ENCODE measurements around the gene ING4. TPM values are rescaled to one million over a fixed set of nuclear protein-coding genes. Genes with fewer than 3 reads are reported as not detected.

Gene ING4
- total RNA-seq, 1 donor from 2014 or later, result 58.1 TPM

GRCh38 chr12:6607751-6608591 is 54.9 kb downstream of the ING4 start:
- H3K27me3 Mint-ChIP-seq, result no peaks in the 10 kb centered on the region
- no peak overlapping the region for H3K27ac Mint-ChIP-seq
- H3K4me1 Mint-ChIP-seq (ENCODE audit: unreplicated experiment), result peaks cover 31% of the 10 kb centered on the region
- no peak for DNase-seq (ENCODE audit: extremely low spot score, unreplicated experiment)
- H3K4me3 Mint-ChIP-seq, result no peak overlapping the region
- TF ChIP-seq, protein P1, sequence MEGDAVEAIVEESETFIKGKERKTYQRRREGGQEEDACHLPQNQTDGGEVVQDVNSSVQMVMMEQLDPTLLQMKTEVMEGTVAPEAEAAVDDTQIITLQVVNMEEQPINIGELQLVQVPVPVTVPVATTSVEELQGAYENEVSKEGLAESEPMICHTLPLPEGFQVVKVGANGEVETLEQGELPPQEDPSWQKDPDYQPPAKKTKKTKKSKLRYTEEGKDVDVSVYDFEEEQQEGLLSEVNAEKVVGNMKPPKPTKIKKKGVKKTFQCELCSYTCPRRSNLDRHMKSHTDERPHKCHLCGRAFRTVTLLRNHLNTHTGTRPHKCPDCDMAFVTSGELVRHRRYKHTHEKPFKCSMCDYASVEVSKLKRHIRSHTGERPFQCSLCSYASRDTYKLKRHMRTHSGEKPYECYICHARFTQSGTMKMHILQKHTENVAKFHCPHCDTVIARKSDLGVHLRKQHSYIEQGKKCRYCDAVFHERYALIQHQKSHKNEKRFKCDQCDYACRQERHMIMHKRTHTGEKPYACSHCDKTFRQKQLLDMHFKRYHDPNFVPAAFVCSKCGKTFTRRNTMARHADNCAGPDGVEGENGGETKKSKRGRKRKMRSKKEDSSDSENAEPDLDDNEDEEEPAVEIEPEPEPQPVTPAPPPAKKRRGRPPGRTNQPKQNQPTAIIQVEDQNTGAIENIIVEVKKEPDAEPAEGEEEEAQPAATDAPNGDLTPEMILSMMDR (conservative IDR thresholded peaks at IDR 0.05), result no peak
- no peaks in the 10 kb centered on the region for H3K9me3 Mint-ChIP-seq
- peaks cover 26% of the 10 kb centered on the region for H3K36me3 Mint-ChIP-seq

DNA sequence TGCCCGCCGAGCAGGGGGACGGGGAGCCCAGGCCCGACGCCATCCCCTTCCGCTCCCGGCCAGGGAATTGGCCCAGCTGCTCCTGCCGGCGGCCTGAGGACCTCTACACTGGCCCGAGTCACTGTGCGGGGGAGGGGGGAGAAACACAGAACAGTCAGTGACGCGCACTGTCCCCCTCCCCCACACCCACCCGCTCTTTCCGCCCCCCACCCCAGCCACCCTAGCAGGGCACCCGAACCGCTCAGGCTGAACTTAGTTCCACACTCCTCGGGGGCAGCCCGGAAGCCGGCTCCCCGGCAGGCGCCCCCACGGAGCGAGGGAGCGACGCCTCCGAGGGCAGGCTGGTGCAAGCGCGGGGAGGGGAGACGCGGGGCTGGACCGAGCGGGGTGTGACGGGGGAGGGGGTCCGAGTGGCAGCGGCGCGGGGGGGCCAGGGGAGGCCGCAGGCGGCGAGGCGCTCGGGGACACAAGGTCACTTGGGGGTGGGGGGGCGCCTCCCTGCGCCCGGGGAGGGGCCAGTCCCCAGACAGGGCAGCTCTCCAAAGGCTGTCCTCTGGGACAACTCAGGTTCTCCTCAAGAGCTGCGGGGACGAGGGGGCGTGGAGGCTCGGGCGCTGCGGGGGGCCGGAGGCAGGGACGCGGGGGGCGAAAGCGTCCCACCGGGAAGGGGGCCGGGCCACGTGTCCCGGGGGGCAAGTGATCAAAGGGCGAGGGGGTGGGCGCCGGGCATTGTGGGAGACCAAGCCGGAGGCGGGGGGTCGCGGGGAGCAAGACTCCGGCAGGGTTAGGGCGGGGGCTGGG is 56.4 kb downstream of the ING4 start:
- no peak overlapping the region for H3K4me3 Mint-ChIP-seq
- TF ChIP-seq, protein P1 (conservative IDR thresholded peaks at IDR 0.05), result no peak
- peak; percentile 71 for DNase-seq (ENCODE audit: extremely low spot score, unreplicated experiment)
- no peaks in the 10 kb centered on the region for H3K27me3 Mint-ChIP-seq
- peak overlapping the region; percentile 81 for H3K27ac Mint-ChIP-seq
- H3K9me3 Mint-ChIP-seq, result no peaks in the 10 kb centered on the region
- peaks cover 36% of the 10 kb centered on the region for H3K36me3 Mint-ChIP-seq
- H3K4me1 Mint-ChIP-seq (ENCODE audit: unreplicated experiment), result peaks cover 20% of the 10 kb centered on the region

DNA sequence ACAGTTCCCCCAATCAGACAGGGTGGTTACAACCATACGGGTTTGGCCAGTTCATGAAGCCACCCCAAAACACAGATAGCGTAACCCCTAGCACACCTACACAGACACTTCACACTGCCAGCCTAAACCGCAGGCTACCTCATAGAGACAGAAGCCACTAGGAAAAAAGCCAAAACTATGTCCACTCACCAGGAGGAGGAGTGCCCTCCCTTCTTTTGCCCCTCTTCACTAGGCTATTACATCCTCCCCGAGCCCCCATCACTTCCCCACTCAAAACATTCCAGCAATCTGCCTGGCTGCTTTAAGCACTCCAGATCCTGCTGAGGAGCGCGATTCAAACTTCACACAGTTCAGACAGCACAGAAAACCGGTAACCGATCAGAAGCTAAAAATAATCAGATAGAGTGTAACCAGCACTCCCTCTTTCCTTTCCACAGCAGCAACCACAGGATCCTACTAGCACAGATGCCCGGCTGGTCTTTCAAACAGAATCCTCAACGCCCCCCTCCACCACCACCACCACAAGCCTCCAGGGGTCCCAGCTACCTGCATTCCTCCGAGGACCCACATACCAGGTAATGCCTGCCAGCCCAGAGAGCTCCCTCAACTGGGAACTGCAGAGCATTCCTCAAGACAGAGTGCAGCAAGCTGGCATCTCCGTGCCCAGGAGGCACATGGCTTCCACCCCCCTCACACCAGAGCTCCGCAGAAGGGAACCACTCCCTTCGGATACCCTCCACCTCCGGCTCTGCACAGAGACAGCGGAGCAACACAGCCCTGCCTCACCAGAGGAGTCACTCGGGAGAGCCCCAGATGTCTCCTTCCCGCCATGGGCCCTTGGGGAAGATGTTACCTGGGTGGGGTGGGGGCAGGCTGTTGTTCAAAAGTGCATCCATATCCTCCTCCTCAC is 57.2 kb downstream of the ING4 start:
- TF ChIP-seq, protein P1 (conservative IDR thresholded peaks at IDR 0.05), result no peak
- Mint-ChIP-seq H3K36me3 (peaks cover 45% of the 10 kb centered on the region), H3K4me3 (no peak overlapping the region), H3K27me3 (no peaks in the 10 kb centered on the region), H3K27ac (peak overlapping the region; percentile 81), H3K9me3 (no peaks in the 10 kb centered on the region), H3K4me1 (ENCODE audit: unreplicated experiment) (peaks cover 16% of the 10 kb centered on the region)
- no peak for DNase-seq (ENCODE audit: extremely low spot score, unreplicated experiment)

DNA sequence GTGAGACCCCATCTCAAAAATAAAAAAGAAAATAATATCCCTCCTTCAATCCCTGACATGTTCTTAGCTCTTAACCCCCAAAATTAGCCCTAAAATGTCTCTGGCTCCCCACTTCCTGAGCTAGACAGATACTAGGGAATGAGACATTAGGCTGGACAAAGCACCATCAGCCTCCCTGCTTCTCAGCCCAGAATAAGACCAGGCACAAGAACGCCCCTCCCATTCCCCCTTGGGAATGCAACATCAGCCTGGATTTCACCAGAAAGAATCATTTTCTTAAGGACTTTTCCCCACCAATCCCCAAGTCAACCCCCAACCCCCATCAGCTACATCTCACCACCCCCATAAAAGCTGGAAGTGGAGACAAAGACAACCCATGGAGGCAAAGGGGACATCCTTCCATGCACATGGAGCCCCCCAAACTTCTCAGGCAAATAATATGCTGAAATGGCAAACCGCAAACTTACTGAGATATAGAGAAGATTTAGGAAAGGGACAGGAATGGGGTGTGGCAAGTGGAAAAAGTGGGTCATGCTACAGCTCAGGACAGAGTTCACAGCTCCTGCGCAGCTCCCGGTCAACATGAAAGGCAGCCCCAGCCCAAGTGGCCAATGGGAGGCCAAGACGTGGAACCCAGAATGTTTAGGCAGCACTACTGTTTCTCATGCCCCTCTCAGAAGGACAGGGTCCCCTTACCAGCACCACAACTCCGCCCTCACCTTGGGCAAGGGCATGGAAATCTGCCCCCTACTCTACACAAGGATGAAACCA is 58.5 kb downstream of the ING4 start:
- Mint-ChIP-seq H3K36me3 (peaks cover 56% of the 10 kb centered on the region), H3K27me3 (no peaks in the 10 kb centered on the region)
- TF ChIP-seq, protein P1 (conservative IDR thresholded peaks at IDR 0.05), result no peak

More for the DNA sequence above, 58.5 kb downstream of the ING4 start:
- no peak for DNase-seq (ENCODE audit: extremely low spot score, unreplicated experiment)
- H3K9me3 Mint-ChIP-seq, result no peaks in the 10 kb centered on the region
- H3K27ac Mint-ChIP-seq, result peak overlapping the region; percentile 81
- H3K4me1 Mint-ChIP-seq (ENCODE audit: unreplicated experiment), result peaks cover 16% of the 10 kb centered on the region
- H3K4me3 Mint-ChIP-seq, result no peak overlapping the region

All from type B pancreatic cell (in vitro differentiated cells).